ENCODE data around the gene XRCC4. TPM values are rescaled to one million over a fixed set of nuclear protein-coding genes. Genes with fewer than 3 reads are reported as not detected.

The XRCC4 gene
- total RNA-seq, 1 donor from 2014 or later = not detected

DNA sequence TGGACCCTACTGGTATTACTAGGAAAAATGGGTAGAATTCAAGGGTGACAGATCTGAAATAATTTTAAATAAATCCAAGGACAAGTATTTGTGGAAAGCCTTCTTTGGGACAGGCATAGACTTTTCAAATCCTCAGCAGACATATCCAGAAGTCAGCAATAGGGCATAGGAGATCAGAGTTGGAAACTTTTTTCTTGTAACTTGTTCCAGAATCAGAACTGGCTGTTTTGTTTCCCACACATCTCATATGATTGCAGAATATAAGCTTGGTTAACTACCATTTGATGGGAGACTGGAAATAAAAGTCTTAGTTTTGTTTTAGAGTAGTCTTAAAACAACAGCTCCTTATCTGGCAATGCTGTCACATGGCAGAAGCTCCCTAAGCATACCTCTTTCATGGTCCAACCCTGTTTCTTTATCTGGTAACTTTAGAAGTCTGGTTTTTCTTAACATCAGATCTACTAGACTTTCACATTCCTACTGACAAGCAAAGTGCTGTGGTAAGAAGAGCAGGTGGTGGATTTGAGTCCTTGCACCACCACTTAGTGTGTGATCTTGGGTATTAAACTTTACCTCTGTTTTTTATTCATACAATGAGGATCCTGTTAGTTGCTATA lies 25.1 kb downstream of the XRCC4 start:
- H3K4me1 ChIP-seq = peaks cover 0 to 12% of the 10 kb centered on the region in 2 donors
- no peak overlapping the region for H3K27ac ChIP-seq
- TF ChIP-seq, protein P1, sequence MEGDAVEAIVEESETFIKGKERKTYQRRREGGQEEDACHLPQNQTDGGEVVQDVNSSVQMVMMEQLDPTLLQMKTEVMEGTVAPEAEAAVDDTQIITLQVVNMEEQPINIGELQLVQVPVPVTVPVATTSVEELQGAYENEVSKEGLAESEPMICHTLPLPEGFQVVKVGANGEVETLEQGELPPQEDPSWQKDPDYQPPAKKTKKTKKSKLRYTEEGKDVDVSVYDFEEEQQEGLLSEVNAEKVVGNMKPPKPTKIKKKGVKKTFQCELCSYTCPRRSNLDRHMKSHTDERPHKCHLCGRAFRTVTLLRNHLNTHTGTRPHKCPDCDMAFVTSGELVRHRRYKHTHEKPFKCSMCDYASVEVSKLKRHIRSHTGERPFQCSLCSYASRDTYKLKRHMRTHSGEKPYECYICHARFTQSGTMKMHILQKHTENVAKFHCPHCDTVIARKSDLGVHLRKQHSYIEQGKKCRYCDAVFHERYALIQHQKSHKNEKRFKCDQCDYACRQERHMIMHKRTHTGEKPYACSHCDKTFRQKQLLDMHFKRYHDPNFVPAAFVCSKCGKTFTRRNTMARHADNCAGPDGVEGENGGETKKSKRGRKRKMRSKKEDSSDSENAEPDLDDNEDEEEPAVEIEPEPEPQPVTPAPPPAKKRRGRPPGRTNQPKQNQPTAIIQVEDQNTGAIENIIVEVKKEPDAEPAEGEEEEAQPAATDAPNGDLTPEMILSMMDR (IDR thresholded peaks at IDR 0.05) = no peak
- intact Hi-C loops (cut with DNase I) = no loop called here
- H3K27me3 ChIP-seq = no peaks in the 10 kb centered on the region
- DNase-seq (ENCODE audit: low spot score in 2 of 2) = no peak
- no peaks in the 10 kb centered on the region for H3K36me3 ChIP-seq
- no peaks in the 10 kb centered on the region for H3K9me3 ChIP-seq
- H3K4me3 ChIP-seq = no peak overlapping the region

DNA sequence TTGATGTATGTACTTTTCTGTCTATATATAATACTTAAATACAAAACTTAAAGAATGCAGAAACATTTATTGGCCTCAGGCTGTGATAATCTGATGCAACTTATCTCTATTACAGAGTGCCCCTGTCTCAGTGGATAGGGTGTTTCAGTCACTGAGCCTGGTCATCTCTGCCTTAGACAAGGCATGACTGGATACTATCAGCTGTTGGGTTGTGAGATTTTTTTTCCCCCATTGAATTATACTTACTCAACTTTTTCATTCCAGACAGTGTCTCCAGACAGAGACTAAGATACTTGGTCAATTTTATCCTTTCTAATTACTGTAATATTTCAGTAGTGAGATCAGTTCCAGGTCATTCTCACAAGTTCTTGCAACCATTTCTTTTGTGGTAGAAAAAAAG lies 26.7 kb downstream of the XRCC4 start:
- no peak overlapping the region for H3K4me3 ChIP-seq

DNA sequence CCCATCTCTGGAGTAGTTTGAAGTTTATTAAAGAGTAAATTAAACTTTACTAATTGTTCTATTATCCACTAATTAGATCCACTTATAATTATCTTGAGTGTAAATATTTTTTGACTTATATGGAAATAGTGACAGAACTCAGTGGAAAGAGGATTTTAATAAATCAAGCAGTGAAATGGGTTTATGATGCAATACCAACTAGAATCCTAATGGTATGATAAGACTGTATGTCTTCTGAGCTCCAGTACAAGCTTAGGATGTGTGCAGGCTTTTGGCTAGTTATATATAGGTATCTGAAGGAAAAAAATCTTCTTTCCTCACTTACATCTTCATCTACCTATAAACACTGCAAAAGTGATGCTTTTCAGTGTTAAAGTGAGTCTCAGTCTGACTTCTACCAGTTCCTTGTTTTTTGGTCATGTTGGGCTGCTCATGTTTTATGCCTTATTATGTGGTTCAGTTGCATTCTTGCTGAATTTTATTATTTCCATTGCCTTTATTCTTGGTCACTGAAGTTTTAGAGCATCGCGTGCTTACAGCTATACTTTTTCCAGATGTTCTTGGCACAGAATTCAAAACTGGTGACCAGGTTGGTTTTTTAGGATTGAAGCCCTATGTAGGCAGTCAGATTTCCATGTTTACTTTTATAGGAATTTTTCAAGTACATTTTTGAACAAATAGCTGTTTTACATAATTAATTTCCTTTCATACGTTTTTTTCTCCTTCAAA lies 30.5 kb downstream of the XRCC4 start:
- TF ChIP-seq, protein P1 (IDR thresholded peaks at IDR 0.05) = no peak
- intact Hi-C loops (cut with DNase I) = no loop called here
- Histone ChIP-seq H3K27me3 (no peaks in the 10 kb centered on the region), H3K4me1 (no peaks in the 10 kb centered on the region), H3K4me3 (no peak overlapping the region), H3K27ac (no peak overlapping the region), H3K36me3 (no peaks in the 10 kb centered on the region), H3K9me3 (no peaks in the 10 kb centered on the region)
- DNase-seq (ENCODE audit: low spot score in 2 of 2) = no peak

More for the DNA sequence above, 26.7 kb downstream of the XRCC4 start:
- no peaks in the 10 kb centered on the region for H3K4me1 ChIP-seq
- TF ChIP-seq, protein P1 (IDR thresholded peaks at IDR 0.05) = no peak
- H3K27me3 ChIP-seq = no peaks in the 10 kb centered on the region
- no peaks in the 10 kb centered on the region for H3K9me3 ChIP-seq
- H3K36me3 ChIP-seq = no peaks in the 10 kb centered on the region
- no peak overlapping the region for H3K27ac ChIP-seq
- DNase-seq (ENCODE audit: low spot score in 2 of 2) = no peak
- intact Hi-C loops (cut with DNase I) = no loop called here

DNA sequence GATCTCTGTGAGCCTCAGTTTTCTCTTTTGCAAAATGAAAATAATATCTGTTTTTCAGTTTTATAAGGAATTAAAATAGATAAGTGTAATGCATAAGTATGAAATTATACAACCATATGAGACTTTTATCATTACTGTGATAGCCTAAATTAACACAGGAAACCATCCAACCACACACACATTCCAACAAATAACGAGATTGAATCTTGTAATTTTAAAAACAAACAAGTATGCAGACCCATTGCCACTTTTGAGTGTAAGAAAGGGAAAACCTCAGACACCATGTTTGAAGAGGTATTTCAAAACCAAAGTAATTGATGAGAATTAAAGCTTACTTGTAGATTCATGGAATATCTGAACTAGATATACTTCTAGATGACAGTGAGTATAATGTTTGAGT lies 32.0 kb downstream of the XRCC4 start:
- TF ChIP-seq, protein P1 (IDR thresholded peaks at IDR 0.05) = no peak
- no peaks in the 10 kb centered on the region for H3K4me1 ChIP-seq
- no peak overlapping the region for H3K27ac ChIP-seq
- H3K27me3 ChIP-seq = no peaks in the 10 kb centered on the region
- intact Hi-C loops (cut with DNase I) = no loop called here
- no peak for DNase-seq (ENCODE audit: low spot score in 2 of 2)
- H3K4me3 ChIP-seq = no peak overlapping the region
- no peaks in the 10 kb centered on the region for H3K9me3 ChIP-seq
- H3K36me3 ChIP-seq = no peaks in the 10 kb centered on the region

DNA sequence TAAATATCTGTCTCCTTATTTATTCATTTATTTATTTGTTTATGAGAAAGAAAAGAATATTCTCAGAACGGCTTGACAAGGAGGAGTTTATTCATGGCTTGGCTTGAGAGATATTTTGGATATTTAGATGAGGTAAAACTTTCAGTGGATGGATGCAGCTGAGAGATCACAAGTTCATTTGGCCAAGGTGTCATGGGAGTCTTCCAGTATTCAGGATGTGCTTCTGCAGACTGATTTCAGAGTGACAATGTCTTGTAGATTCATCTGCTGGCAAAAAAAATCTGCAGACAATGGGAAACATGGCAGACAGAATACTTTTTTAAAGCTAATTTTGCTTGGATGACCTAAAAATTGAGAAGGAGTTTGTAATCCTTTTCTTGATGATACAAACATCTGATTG lies 38.5 kb downstream of the XRCC4 start:
- TF ChIP-seq, protein P1 (IDR thresholded peaks at IDR 0.05) = no peak
- Histone ChIP-seq H3K36me3 (no peaks in the 10 kb centered on the region), H3K27me3 (no peaks in the 10 kb centered on the region), H3K27ac (no peak overlapping the region), H3K9me3 (no peaks in the 10 kb centered on the region), H3K4me3 (no peak overlapping the region), H3K4me1 (no peaks in the 10 kb centered on the region)
- intact Hi-C loops (cut with DNase I) = no loop called here
- DNase-seq (ENCODE audit: low spot score in 2 of 2) = no peak
